Duodenal mucosa (tissue), 2 donors: ENCODE results near the gene SLC25A12.

Experiments
- H3K27ac ChIP-seq: one replicate; pipeline ENCODE4 v1.7.0; 2013; ENCODE audit warnings: low read depth, low read length
- H3K27me3 ChIP-seq, 2 donors: one replicate each; pipeline ENCODE4 v1.7.0; 2013; ENCODE audit warnings: low read length in 2 of 2, control low read depth in 1 of 2; ENCODE audit not compliant: insufficient read depth in 2 of 2, control insufficient read depth in 1 of 2
- H3K36me3 ChIP-seq, 2 donors: one replicate each; pipeline ENCODE4 v1.7.0; 2013; ENCODE audit warnings: low read length in 2 of 2, control low read depth in 1 of 2; ENCODE audit not compliant: insufficient read depth in 2 of 2, control insufficient read depth in 1 of 2
- H3K4me1 ChIP-seq, 2 donors: one replicate each; pipeline ENCODE4 v1.7.0; 2013; ENCODE audit warnings: low read length in 2 of 2, control low read depth in 1 of 2; ENCODE audit not compliant: insufficient read depth in 2 of 2, control insufficient read depth in 1 of 2
- H3K4me3 ChIP-seq, 2 donors: one replicate each; pipeline ENCODE4 v1.7.0; 2013; ENCODE audit warnings: low read length in 2 of 2, low read depth in 1 of 2
- H3K9ac ChIP-seq, 2 donors: one replicate each; pipeline ENCODE4 v1.7.0; 2013; ENCODE audit warnings: low read length in 2 of 2, low read depth in 1 of 2
- H3K9me3 ChIP-seq, 2 donors: one replicate each; pipeline ENCODE4 v1.7.0; 2013; ENCODE audit warnings: low read length in 2 of 2, control low read depth in 1 of 2; ENCODE audit not compliant: control insufficient read depth in 1 of 2

The SLC25A12 gene

DNA sequence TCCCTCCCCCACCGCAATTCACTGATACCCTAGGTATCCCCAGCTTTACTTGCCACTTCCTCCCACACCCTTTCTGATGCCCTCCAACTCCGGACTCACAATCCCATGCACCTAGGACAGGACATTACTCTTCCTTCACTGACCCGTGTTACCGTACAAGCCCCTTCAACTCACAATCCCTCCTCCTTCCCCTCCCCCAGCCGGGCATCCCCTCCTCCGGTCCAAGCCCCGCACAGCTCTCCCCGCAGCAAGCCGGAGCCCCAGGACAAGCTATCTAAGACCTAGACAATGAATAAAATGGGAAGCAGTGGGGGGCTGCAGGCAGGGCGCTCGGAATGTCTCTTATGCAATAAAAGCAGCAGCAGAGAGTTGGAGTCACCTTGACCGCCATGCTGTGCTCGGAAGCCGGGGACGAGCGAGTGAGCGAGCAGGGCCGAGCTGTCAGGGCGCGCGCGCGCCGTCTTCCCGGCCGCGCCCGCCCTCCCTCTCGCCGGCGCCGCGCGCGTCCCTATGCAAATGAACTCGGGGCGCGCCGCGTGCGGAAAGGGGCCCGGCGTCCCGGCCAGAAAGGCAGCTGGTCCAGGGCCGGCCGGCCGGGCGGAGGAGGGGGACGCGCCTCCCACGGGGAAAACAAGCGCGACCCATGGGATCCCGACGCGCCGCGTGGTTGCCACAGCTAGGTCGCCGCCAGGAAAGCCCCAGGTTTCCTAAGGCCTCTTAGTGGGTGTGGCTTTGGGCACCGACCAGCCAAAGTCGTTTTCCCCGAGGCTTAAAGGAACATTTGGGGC is at the start of gene SLC25A12:
Gene SLC25A12 (minus strand): TSS at position 421 of the 788 bp plus-strand sequence. CDS start 30 bp downstream, at position 391.
- Histone ChIP-seq H3K9me3 (peaks cover 0 to 2% of the 10 kb centered on the region in 2 donors), H3K4me3 (peak within 1 kb of the TSS; percentile 76 to 100), H3K36me3 (no peaks in the 10 kb centered on the region), H3K27ac (peak within 1 kb of the TSS; percentile 27), H3K9ac (peak within 1 kb of the TSS; percentile 48 to 80), H3K4me1 (peaks cover 16 to 17% of the 10 kb centered on the region in 2 donors), H3K27me3 (no peaks in the 10 kb centered on the region)

DNA sequence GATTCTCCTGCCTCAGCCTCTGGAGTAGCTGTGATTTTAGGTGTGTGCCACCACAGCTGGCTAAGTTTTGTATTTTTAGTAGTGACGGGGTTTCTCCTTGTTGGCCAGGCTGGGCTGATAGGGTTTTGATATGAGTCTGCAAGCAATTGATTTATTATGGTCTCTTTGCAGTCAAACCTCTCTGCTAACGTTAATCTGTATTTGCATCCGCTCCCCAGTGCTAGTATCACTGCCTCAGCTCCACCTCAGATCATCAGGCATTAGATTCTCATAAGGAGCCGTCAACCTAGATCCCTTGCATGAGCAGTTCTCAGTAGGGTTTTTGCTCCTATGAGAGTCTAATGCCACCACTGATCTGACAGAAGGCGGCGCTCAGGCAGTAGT is 47.3 kb upstream of the SLC25A12 start:
- H3K9ac ChIP-seq = no peak overlapping the region
- H3K4me1 ChIP-seq = no peaks in the 10 kb centered on the region
- H3K4me3 ChIP-seq = no peak overlapping the region
- H3K27ac ChIP-seq = no peak overlapping the region
- H3K9me3 ChIP-seq = no peaks in the 10 kb centered on the region
- H3K27me3 ChIP-seq = no peaks in the 10 kb centered on the region
- peaks cover 3 to 5% of the 10 kb centered on the region in 2 donors for H3K36me3 ChIP-seq

- Histone ChIP-seq H3K36me3 (peaks cover 3 to 5% of the 10 kb centered on the region in 2 donors), H3K4me3 (no peak overlapping the region), H3K9ac (no peak overlapping the region), H3K27me3 (no peaks in the 10 kb centered on the region), H3K9me3 (no peaks in the 10 kb centered on the region), H3K27ac (no peak overlapping the region), H3K4me1 (no peaks in the 10 kb centered on the region)
Observed at GRCh38 chr2:171939743-171940071, 45.7 kb upstream of the SLC25A12 start.

GRCh38 chr2:171939058-171939742 is 45.2 kb upstream of the SLC25A12 start:
- Histone ChIP-seq H3K36me3 (peaks cover 3 to 5% of the 10 kb centered on the region in 2 donors), H3K9me3 (no peaks in the 10 kb centered on the region), H3K4me1 (no peaks in the 10 kb centered on the region), H3K4me3 (no peak overlapping the region), H3K9ac (no peak overlapping the region), H3K27me3 (no peaks in the 10 kb centered on the region), H3K27ac (no peak overlapping the region)

DNA sequence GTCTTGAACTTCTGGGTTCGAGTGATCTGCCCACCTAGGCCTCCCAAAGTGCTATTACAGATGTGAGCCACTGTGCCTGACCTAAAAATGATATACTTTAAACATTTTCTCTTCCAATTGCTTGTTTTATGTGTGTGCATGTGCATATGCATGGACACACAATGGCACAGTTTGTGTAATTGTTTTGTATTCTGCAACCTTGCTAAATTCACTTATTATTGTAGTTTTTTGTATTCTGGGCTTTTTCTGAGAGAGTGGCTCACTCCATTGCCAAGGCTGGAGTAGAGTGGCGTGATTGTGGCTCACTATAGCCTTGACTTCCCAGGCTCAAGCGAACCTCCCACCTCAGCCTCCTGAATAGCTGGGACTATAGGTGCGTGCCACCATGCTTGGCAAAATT is 36.3 kb upstream of the SLC25A12 start:
- Histone ChIP-seq H3K4me1 (no peaks in the 10 kb centered on the region), H3K9ac (no peak overlapping the region), H3K4me3 (no peak overlapping the region), H3K36me3 (peaks cover 0 to 11% of the 10 kb centered on the region in 2 donors), H3K27ac (no peak overlapping the region), H3K9me3 (no peaks in the 10 kb centered on the region), H3K27me3 (no peaks in the 10 kb centered on the region)

DNA sequence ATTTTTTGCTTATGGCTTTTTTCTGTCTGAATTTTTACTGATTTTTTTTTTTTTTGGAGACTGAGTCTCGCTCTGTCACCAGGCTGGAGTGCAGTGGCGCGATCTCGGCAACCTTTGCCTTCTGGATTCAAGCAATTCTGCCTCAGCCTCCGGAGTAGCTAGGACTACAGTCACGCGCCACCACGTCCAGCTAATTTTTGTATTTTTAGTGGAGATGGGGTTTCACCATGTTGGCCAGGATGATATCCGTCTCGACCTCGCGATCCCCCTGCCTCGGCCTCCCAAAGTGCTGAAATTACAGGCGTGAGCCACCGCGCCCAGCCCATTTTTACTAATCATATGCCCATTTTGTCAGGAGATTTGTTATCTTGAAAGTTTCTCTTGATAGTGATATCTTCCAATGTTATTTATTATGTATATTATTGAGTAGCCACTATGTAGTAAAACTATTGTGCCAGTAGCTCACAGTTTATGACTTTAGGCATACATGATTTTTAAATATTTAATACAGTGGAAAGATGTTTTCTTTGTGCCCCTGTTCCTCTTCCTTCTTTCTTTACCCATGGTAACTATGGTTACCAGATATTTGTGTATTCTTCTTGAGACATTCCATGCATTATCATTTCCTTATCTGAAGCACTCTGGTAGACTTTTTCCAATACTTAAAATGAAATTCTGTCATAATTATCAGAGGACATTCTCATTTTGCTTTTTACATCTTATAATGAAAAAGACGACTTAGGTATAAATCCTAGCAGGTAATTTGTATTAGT is 30.3 kb upstream of the SLC25A12 start:
- peaks cover 5 to 21% of the 10 kb centered on the region in 2 donors for H3K4me1 ChIP-seq
- H3K27me3 ChIP-seq = no peaks in the 10 kb centered on the region
- H3K9ac ChIP-seq = no peak overlapping the region
- peaks cover 0 to 11% of the 10 kb centered on the region in 2 donors for H3K36me3 ChIP-seq
- no peak overlapping the region for H3K27ac ChIP-seq
- no peak overlapping the region for H3K4me3 ChIP-seq
- no peaks in the 10 kb centered on the region for H3K9me3 ChIP-seq

- H3K27me3 ChIP-seq = no peaks in the 10 kb centered on the region
- H3K36me3 ChIP-seq = peaks cover 0 to 10% of the 10 kb centered on the region in 2 donors
- H3K9me3 ChIP-seq = no peaks in the 10 kb centered on the region
- H3K9ac ChIP-seq = peak overlapping the region; percentile 85 to 99
- H3K4me1 ChIP-seq = peaks cover 5 to 21% of the 10 kb centered on the region in 2 donors
- H3K4me3 ChIP-seq = peak overlapping the region; percentile 97 to 99
- H3K27ac ChIP-seq = no peak overlapping the region
Observed at GRCh38 chr2:171923206-171923605, 29.2 kb upstream of the SLC25A12 start.

DNA sequence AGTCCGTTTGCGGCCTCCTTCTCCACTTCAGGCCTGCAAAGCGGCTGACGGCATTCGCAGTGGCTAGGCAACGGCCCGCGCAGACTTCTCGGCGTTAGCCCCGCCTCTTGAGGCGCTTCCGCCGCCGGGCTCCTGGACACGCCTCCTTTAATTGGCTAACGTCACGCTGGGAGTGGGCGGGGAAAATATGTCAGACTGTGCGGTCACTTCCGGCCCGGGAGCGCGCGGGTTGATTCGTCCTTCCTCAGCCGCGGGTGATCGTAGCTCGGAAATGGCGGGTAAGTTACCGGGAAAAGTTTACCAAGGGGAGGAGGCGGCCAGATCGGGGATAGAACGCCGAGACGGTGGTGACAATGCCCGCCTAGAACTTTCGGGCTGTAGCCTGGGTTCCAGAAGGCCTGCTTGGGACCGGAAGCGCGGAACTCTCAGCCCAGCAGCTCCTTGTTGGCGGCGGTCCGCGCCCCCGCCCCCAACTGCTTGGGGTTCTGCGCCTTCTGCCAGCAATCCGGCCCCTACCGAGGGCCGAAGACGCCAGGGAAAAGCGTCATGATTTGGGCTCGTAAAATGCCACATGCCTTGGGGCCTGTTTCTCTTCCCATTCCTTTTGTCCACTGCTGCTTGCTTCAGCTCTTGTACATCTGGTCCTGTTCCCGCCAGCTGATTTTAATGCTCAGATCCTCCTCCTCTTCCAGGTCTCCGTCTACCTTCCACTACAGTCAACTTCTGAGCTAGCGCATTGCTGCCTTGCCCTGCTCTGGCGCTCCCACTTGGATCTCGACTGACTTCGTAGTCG is 28.4 kb upstream of the SLC25A12 start, which contains the start of gene HAT1:
Gene HAT1 (plus strand): TSS at position 232 of the 793 bp plus-strand sequence. CDS start 40 bp downstream, at position 272.
- peaks cover 0 to 8% of the 10 kb centered on the region in 2 donors for H3K36me3 ChIP-seq
- H3K27me3 ChIP-seq = no peaks in the 10 kb centered on the region
- H3K27ac ChIP-seq = peak within 1 kb of the TSS; percentile 95
- peak within 1 kb of the TSS; percentile 97 to 99 for H3K4me3 ChIP-seq
- H3K4me1 ChIP-seq = peaks cover 5 to 21% of the 10 kb centered on the region in 2 donors
- H3K9ac ChIP-seq = peak within 1 kb of the TSS; percentile 85 to 99
- no peaks in the 10 kb centered on the region for H3K9me3 ChIP-seq

GRCh38 chr2:171921970-171922229 is 27.9 kb upstream of the SLC25A12 start:
- Histone ChIP-seq H3K27me3 (no peaks in the 10 kb centered on the region), H3K4me1 (peaks cover 5 to 21% of the 10 kb centered on the region in 2 donors), H3K27ac (peak overlapping the region; percentile 53), H3K9ac (peak overlapping the region; percentile 74 to 85), H3K9me3 (no peaks in the 10 kb centered on the region), H3K4me3 (peak overlapping the region; percentile 97 to 99), H3K36me3 (peaks cover 0 to 4% of the 10 kb centered on the region in 2 donors)
